ENCODE measurements around the gene TMTC2.

GRCh38 chr12:83123039-83123438 is 436.3 kb downstream of the TMTC2 start:
- no peak for TF ChIP-seq EZH2 (IDR thresholded peaks at IDR 0.05; ENCODE audit: borderline replicate concordance, low read length)
- TF ChIP-seq, protein P1, sequence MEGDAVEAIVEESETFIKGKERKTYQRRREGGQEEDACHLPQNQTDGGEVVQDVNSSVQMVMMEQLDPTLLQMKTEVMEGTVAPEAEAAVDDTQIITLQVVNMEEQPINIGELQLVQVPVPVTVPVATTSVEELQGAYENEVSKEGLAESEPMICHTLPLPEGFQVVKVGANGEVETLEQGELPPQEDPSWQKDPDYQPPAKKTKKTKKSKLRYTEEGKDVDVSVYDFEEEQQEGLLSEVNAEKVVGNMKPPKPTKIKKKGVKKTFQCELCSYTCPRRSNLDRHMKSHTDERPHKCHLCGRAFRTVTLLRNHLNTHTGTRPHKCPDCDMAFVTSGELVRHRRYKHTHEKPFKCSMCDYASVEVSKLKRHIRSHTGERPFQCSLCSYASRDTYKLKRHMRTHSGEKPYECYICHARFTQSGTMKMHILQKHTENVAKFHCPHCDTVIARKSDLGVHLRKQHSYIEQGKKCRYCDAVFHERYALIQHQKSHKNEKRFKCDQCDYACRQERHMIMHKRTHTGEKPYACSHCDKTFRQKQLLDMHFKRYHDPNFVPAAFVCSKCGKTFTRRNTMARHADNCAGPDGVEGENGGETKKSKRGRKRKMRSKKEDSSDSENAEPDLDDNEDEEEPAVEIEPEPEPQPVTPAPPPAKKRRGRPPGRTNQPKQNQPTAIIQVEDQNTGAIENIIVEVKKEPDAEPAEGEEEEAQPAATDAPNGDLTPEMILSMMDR (IDR thresholded peaks at IDR 0.05; ENCODE audit: low read length) = no peak
